IMR-90 (cell line): ENCODE measurements around the gene DAPK1. TPM values are rescaled to one million over a fixed set of nuclear protein-coding genes. Genes with fewer than 3 reads are reported as not detected.

Experiments
- ATAC-seq: fragments of 200-7000 bp; cut with Tn5 transposase; 2 replicates; pipeline ENCODE4 v1.9.1; 2020; ENCODE audit warnings: low read depth, mild to moderate bottlenecking, moderate library complexity
- BruUV-seq: library from RNA; stranded (reverse); fragments of 400-500 nt; replicated peaks from 2 replicates; lab custom pipeline; 2021; lab: Mats Ljungman, UMichigan
- CTCF ChIA-PET: fragments of 300-600 bp; formaldehyde crosslinking; extraction: SDS; loops from one replicate; lab custom pipeline; 2021; ENCODE audit warnings: antibody characterized with exemption; lab: Yijun Ruan, JAX
- POLR2A ChIA-PET: fragments of 300-600 bp; sonication (Branson Sonifier 250); formaldehyde crosslinking; loops from one replicate; lab custom pipeline; 2022; ENCODE audit warnings: antibody characterized with exemption; ENCODE audit not compliant: unreplicated experiment; lab: Charles Lee
- DNase-seq: peaks from one replicate; pipeline ENCODE4 v3.0.0; 2013
- H2AFZ ChIP-seq: replicated peaks from 2 replicates; pipeline ENCODE3; 2013; ENCODE audit warnings: low read length, mild to moderate bottlenecking; ENCODE audit not compliant: poor library complexity
- H2AK5ac ChIP-seq: 2 replicates; pipeline ENCODE4 v1.6.1; 2013; ENCODE audit warnings: low read depth, low read length, inconsistent platforms
- H2AK9ac ChIP-seq: replicated peaks from 2 replicates; pipeline ENCODE3; 2013; ENCODE audit warnings: mild to moderate bottlenecking, low read depth, low read length, moderate library complexity; ENCODE audit not compliant: poor library complexity
- H2BK120ac ChIP-seq: 2 replicates; pipeline ENCODE4 v1.6.1; 2013; ENCODE audit warnings: low read depth, low read length, inconsistent platforms
- H2BK15ac ChIP-seq: 3 replicates; pipeline ENCODE4 v1.6.1; 2013; ENCODE audit warnings: low read depth, low read length, inconsistent platforms
- H2BK20ac ChIP-seq: 2 replicates; pipeline ENCODE4 v1.6.1; 2013; ENCODE audit warnings: low read depth, mild to moderate bottlenecking, inconsistent platforms, low read length, moderate library complexity
- H2BK5ac ChIP-seq: 2 replicates; pipeline ENCODE4 v1.6.1; 2013; ENCODE audit warnings: mild to moderate bottlenecking, low read depth, low read length, inconsistent platforms; ENCODE audit not compliant: poor library complexity, severe bottlenecking
- H3K14ac ChIP-seq: replicated peaks from 2 replicates; pipeline ENCODE4 v1.6.1; 2013; ENCODE audit warnings: low read depth, low read length, inconsistent platforms
- H3K18ac ChIP-seq: 2 replicates; pipeline ENCODE4 v1.6.1; 2013; ENCODE audit warnings: low read depth, low read length, control low read depth
- H3K23ac ChIP-seq: 2 replicates; pipeline ENCODE4 v1.6.1; 2013; ENCODE audit warnings: low read depth, low read length, inconsistent platforms
- H3K27ac ChIP-seq: 2 replicates; pipeline ENCODE4 v1.5.1; 2013; ENCODE audit warnings: mild to moderate bottlenecking, control low read depth, low read length; ENCODE audit not compliant: insufficient read depth
- H3K27me3 ChIP-seq: 2 replicates; pipeline ENCODE4 v1.6.1; 2013; ENCODE audit warnings: low read length; ENCODE audit not compliant: control insufficient read depth, insufficient read depth
- H3K36me3 ChIP-seq: 2 replicates; pipeline ENCODE4 v1.6.1; 2013; ENCODE audit warnings: low read length, mixed read lengths; ENCODE audit not compliant: control insufficient read depth, insufficient read depth
- H3K4ac ChIP-seq: 2 replicates; pipeline ENCODE4 v1.6.1; 2013; ENCODE audit warnings: low read depth, low read length, inconsistent platforms
- H3K4me1 ChIP-seq: 2 replicates; pipeline ENCODE4 v1.6.1; 2013; ENCODE audit warnings: low read length, mixed read lengths; ENCODE audit not compliant: control insufficient read depth, insufficient read depth
- H3K4me2 ChIP-seq: 2 replicates; pipeline ENCODE4 v1.6.1; 2013; ENCODE audit warnings: low read depth, mild to moderate bottlenecking, control low read depth, low read length, moderate library complexity
- H3K4me3 ChIP-seq: 2 replicates; pipeline ENCODE4 v1.5.1; 2013; ENCODE audit warnings: low read depth, mild to moderate bottlenecking, control low read depth, low read length, moderate library complexity; ENCODE audit not compliant: insufficient read depth
- H3K56ac ChIP-seq: 2 replicates; pipeline ENCODE4 v1.6.1; 2013; ENCODE audit warnings: low read length, inconsistent platforms; ENCODE audit not compliant: insufficient read depth; ENCODE audit errors: extremely low read depth
- H3K79me1 ChIP-seq, 2 experiments: 2 replicates each; pipeline ENCODE4 v1.6.1; 2013; ENCODE audit warnings: low read length in 2 of 2, inconsistent platforms in 1 of 2, low read depth in 1 of 2
- H3K9ac ChIP-seq: 2 replicates; pipeline ENCODE4 v1.6.1; 2013; ENCODE audit warnings: low read depth, low read length, control low read depth
- H3K9me1 ChIP-seq: 2 replicates; pipeline ENCODE4 v1.6.1; 2013; ENCODE audit warnings: low read length, inconsistent platforms; ENCODE audit not compliant: insufficient read depth
- H3K9me3 ChIP-seq: 2 replicates; pipeline ENCODE4 v1.6.1; 2013; ENCODE audit warnings: low read length; ENCODE audit not compliant: control insufficient read depth, insufficient read depth
- H4K20me1 ChIP-seq: 2 replicates; pipeline ENCODE4 v1.6.1; 2013; ENCODE audit warnings: low read length, inconsistent platforms; ENCODE audit not compliant: insufficient read depth
- H4K5ac ChIP-seq: 2 replicates; pipeline ENCODE4 v1.6.1; 2013; ENCODE audit warnings: mild to moderate bottlenecking, low read depth, low read length, control low read depth
- H4K8ac ChIP-seq, 2 experiments: 2 replicates each; pipeline ENCODE4 v1.6.1; 2013; ENCODE audit warnings: low read depth in 2 of 2, low read length in 2 of 2, control low read depth in 1 of 2, inconsistent platforms in 1 of 2
- H4K91ac ChIP-seq: 2 replicates; pipeline ENCODE4 v1.6.1; 2013; ENCODE audit warnings: low read depth, low read length, inconsistent platforms; ENCODE audit not compliant: insufficient read depth
- BHLHE40 ChIP-seq: fragments of 150-350 bp; IDR thresholded peaks from 2 replicates; pipeline ENCODE4 v1.6.1; 2016; ENCODE audit warnings: mild to moderate bottlenecking, low read depth, low read length
- CEBPB ChIP-seq: IDR thresholded peaks from 2 replicates; pipeline ENCODE4 v1.6.1; 2012; ENCODE audit warnings: low read depth, low read length, improper control_type of control experiment
- CHD1 ChIP-seq: IDR thresholded peaks from 2 replicates; pipeline ENCODE4 v1.6.1; 2012; ENCODE audit warnings: low read depth, low read length, improper control_type of control experiment
- CTCF ChIP-seq: conservative IDR thresholded peaks from 2 replicates; pipeline ENCODE4 v1.5.1; 2012; ENCODE audit warnings: mild to moderate bottlenecking, low read depth, low read length, improper control_type of control experiment
- ELK1 ChIP-seq: fragments of 150-350 bp; IDR thresholded peaks from 2 replicates; pipeline ENCODE4 v1.6.1; 2016; ENCODE audit warnings: low read depth, mild to moderate bottlenecking, low read length, moderate library complexity, borderline replicate concordance
- FOS ChIP-seq: fragments of 150-350 bp; IDR thresholded peaks from 2 replicates; pipeline ENCODE4 v1.6.1; 2016; ENCODE audit warnings: low read depth, low read length
- MAFK ChIP-seq: IDR thresholded peaks from 2 replicates; pipeline ENCODE4 v1.6.1; 2012; ENCODE audit warnings: low read depth, low read length, improper control_type of control experiment
- MAZ ChIP-seq: IDR thresholded peaks from 2 replicates; pipeline ENCODE4 v1.6.1; 2012; ENCODE audit warnings: low read depth, mild to moderate bottlenecking, low read length, improper control_type of control experiment, moderate library complexity, borderline replicate concordance
- MXI1 ChIP-seq: IDR thresholded peaks from 2 replicates; pipeline ENCODE4 v1.6.1; 2012; ENCODE audit warnings: low read depth, mild to moderate bottlenecking, low read length, moderate library complexity, borderline replicate concordance
- NFE2L2 ChIP-seq: fragments of 150-350 bp; IDR thresholded peaks from 2 replicates; pipeline ENCODE4 v1.6.1; 2016; ENCODE audit warnings: low read depth, mild to moderate bottlenecking, low read length
- POLR2A ChIP-seq: IDR thresholded peaks from 2 replicates; pipeline ENCODE4 v1.6.1; 2012; ENCODE audit warnings: mild to moderate bottlenecking, low read depth, low read length
- RAD21 ChIP-seq: IDR thresholded peaks from 2 replicates; pipeline ENCODE4 v1.6.1; 2012; ENCODE audit warnings: low read length, improper control_type of control experiment
- RCOR1 ChIP-seq: IDR thresholded peaks from 2 replicates; pipeline ENCODE4 v1.6.1; 2012; ENCODE audit warnings: mild to moderate bottlenecking, low read length, improper control_type of control experiment; ENCODE audit not compliant: insufficient replicate concordance
- RFX5 ChIP-seq: IDR thresholded peaks from 2 replicates; pipeline ENCODE4 v1.8.0; 2012; ENCODE audit warnings: low read depth, mild to moderate bottlenecking, low read length, moderate library complexity
- SMC3 ChIP-seq: fragments of 150-350 bp; IDR thresholded peaks from 2 replicates; pipeline ENCODE4 v1.6.1; 2016; ENCODE audit warnings: low read depth, mild to moderate bottlenecking, antibody characterized with exemption, low read length, moderate library complexity
- USF2 ChIP-seq: fragments of 150-350 bp; IDR thresholded peaks from 2 replicates; pipeline ENCODE4 v1.6.1; 2017; ENCODE audit warnings: mild to moderate bottlenecking, antibody characterized with exemption, low read length, low read depth
- WGBS, 2 experiments: methylation state at CpG; one replicate each; pipeline versions ENCODE4 v1.1.5 to v1.1.7; 2013; ENCODE audit warnings: missing lambda C conversion rate in 2 of 2; ENCODE audit not compliant: insufficient read length in 1 of 2; ENCODE audit errors: extremely low coverage in 2 of 2; 5-methylcytosine and 5-hydroxymethylcytosine counted together
- dilution Hi-C: fragments of 300-500 bp; cut with HindIII; formaldehyde crosslinking; loops from one replicate; pipeline ENCODE4 v1.14.3; 2018; ENCODE audit warnings: low sequenced_read_pairs; ENCODE audit not compliant: unreplicated experiment
- in situ Hi-C: fragments of 300-500 bp; cut with MboI; formaldehyde crosslinking; loops from 3 replicates; pipeline ENCODE4 v1.14.3; 2019; ENCODE audit warnings: low sequenced_read_pairs, inconsistent platforms, mixed read lengths
- intact Hi-C: fragments of 100-400 bp; cut with micrococcal nuclease; formaldehyde crosslinking; loops from 2 replicates; pipeline ENCODE4 v1.10.0; 2022
- polyA plus RNA-seq, 3 experiments: library from polyadenylated mRNA; depleted of rRNA; stranded (reverse); fragments of >200 nt; gene quantifications; 2 replicates each; pipeline ENCODE4 v1.2.3, GENCODE V29; 2012; ENCODE audit warnings: low replicate concordance in 1 of 3
- total RNA-seq: library from RNA; depleted of rRNA; stranded (reverse); fragments of >200 nt; gene quantifications from 2 replicates; pipeline ENCODE4 v1.2.3, GENCODE V29; 2012

DAPK1 gene
- total and polyA plus RNA-seq, 2 of the 4 experiments (the other 2 are of a cell fraction) = under 0.01 to 0.03 TPM

- Histone ChIP-seq H3K14ac (no peak overlapping the region), H4K5ac (no peak overlapping the region), H3K4me1 (no peaks in the 10 kb centered on the region), H3K27me3 (peaks cover 1% of the 10 kb centered on the region; the same call in 1 of the 2 replicates), H2BK15ac (no peak overlapping the region), H3K9ac (no peak overlapping the region), H3K18ac (no peak overlapping the region), H2BK5ac (no peak overlapping the region), H3K9me1 (no peaks in the 10 kb centered on the region), H2BK120ac (no peak overlapping the region), H3K4ac (no peak overlapping the region), H3K4me2 (no peak overlapping the region), H3K79me1 (no peaks in the 10 kb centered on the region), H2AK9ac (peak overlapping the region; percentile 28), H2AK5ac (no peak overlapping the region), H3K23ac (no peak overlapping the region), H3K4me3 (no peak overlapping the region), H3K56ac (no peak overlapping the region), H3K9me3 (no peaks in the 10 kb centered on the region), H3K27ac (no peak overlapping the region), H4K91ac (no peak overlapping the region), H3K36me3 (no peaks in the 10 kb centered on the region), H2AFZ (no peak overlapping the region), H4K8ac (no peak overlapping the region), H4K20me1 (no peaks in the 10 kb centered on the region), H2BK20ac (no peak overlapping the region)
- dilution Hi-C loops = no loop called here
- no peak for DNase-seq
- intact Hi-C loops = no loop called here
- TF ChIP-seq ELK1 = no peak
- no peak for TF ChIP-seq FOS
- no peak for TF ChIP-seq POLR2A
- no peak for TF ChIP-seq MXI1
- TF ChIP-seq RAD21 = no peak
- no peak for TF ChIP-seq USF2
- no peak for TF ChIP-seq RFX5
- TF ChIP-seq CTCF = no peak
- TF ChIP-seq CHD1 = no peak
- TF ChIP-seq MAZ = no peak
- no peak for TF ChIP-seq NFE2L2
- TF ChIP-seq MAFK = no peak
- TF ChIP-seq RCOR1 = no peak
- TF ChIP-seq SMC3 = no peak
- no peak for TF ChIP-seq CEBPB
- TF ChIP-seq BHLHE40 = no peak
- no TSS peak for BruUV-seq
- CTCF ChIA-PET = no interaction called here
- ATAC-seq = no peak
- no CpG with 5 or more reads among the region's 5 CpGs for WGBS, 2 experiments
- POLR2A ChIA-PET = no interaction called here
- in situ Hi-C loops = no loop called here
Measured at GRCh38 chr9:87524061-87524460, 26.4 kb downstream of the DAPK1 start.
